HepG2 (cell line): Measurements from ENCODE around the gene EEF1AKMT3. TPM values are rescaled to one million over a fixed set of nuclear protein-coding genes. Genes with fewer than 3 reads are reported as not detected.

Source experiments
- BRD4 ChIP-seq: sonication (generic); formaldehyde crosslinking; IDR thresholded peaks from 2 replicates; pipeline ENCODE4 v1.4.0; 2020; ENCODE audit warnings: missing genetic modification reagents
- KDM5B ChIP-seq: sonication (generic); formaldehyde crosslinking; IDR thresholded peaks from 2 replicates; pipeline ENCODE4 v1.4.0; 2020; ENCODE audit warnings: missing genetic modification reagents, mild to moderate bottlenecking, borderline replicate concordance
- PHB2 ChIP-seq: fragments of 450-650 bp; IDR thresholded peaks from 2 replicates; pipeline ENCODE4 v1.6.1; 2018; ENCODE audit not compliant: partially characterized antibody
- RELA ChIP-seq: sonication (generic); formaldehyde crosslinking; IDR thresholded peaks from 2 replicates; pipeline ENCODE4 v1.4.0; 2020; ENCODE audit warnings: missing genetic modification reagents
- ZNF124 ChIP-seq: sonication (generic); formaldehyde crosslinking; IDR thresholded peaks from 2 replicates; pipeline ENCODE4 v1.4.0; 2020; ENCODE audit warnings: missing genetic modification reagents
- ZNF446 ChIP-seq: sonication (generic); formaldehyde crosslinking; IDR thresholded peaks from 2 replicates; pipeline ENCODE4 v1.5.0; 2020; ENCODE audit warnings: mild to moderate bottlenecking, missing genetic modification reagents
- ZNF558 ChIP-seq: sonication (generic); formaldehyde crosslinking; IDR thresholded peaks from 2 replicates; pipeline ENCODE4 v1.9.0; 2022; ENCODE audit warnings: mild to moderate bottlenecking, missing genetic modification reagents, borderline replicate concordance
- ZNF766 ChIP-seq: sonication (generic); formaldehyde crosslinking; IDR thresholded peaks from 2 replicates; pipeline ENCODE4 v1.5.0; 2020; ENCODE audit warnings: missing genetic modification reagents, borderline replicate concordance
- ZNF777 ChIP-seq: sonication (generic); formaldehyde crosslinking; IDR thresholded peaks from 2 replicates; pipeline ENCODE4 v1.4.0; 2020; ENCODE audit warnings: missing genetic modification reagents
- ZNF780A ChIP-seq: sonication (generic); formaldehyde crosslinking; IDR thresholded peaks from 2 replicates; pipeline ENCODE4 v1.8.0; 2022; ENCODE audit warnings: mild to moderate bottlenecking, missing genetic modification reagents, moderate library complexity
- polyA plus RNA-seq, 8 experiments: library from polyadenylated mRNA; depleted of rRNA in 3 of 8; stranded (reverse) in 7 of 8; unstranded in 1 of 8; fragments of >200 nt; fragmentation: Illumina TruSeq in 4 of 8; extraction: Trizol in 4 of 8; gene quantifications; 2 replicates each; pipeline versions ENCODE4 v1.2.1 to v1.2.3, GENCODE V29; 2011 to 2016; ENCODE audit warnings: low read depth in 4 of 8, missing spikeins in 1 of 8, mixed read lengths in 1 of 8; ENCODE audit not compliant: insufficient read depth in 1 of 8
- total RNA-seq, 5 experiments: library from RNA; depleted of rRNA; stranded (reverse); fragments of >200 nt; fragmentation: Illumina TruSeq; extraction: Trizol; gene quantifications; 2 replicates each; pipeline ENCODE4 v1.2.3, GENCODE V29; 2016; ENCODE audit warnings: low read depth in 1 of 5
- TF ChIP-seq, protein P1 (sequence below): sonication (generic); formaldehyde crosslinking; IDR thresholded peaks from 2 replicates; pipeline ENCODE4 v1.4.0; 2020; ENCODE audit warnings: mild to moderate bottlenecking, missing genetic modification reagents
- TF ChIP-seq, protein P2 (sequence below): sonication (generic); formaldehyde crosslinking; IDR thresholded peaks from 2 replicates; pipeline ENCODE4 v1.4.0; 2020; ENCODE audit warnings: mild to moderate bottlenecking, low read depth, missing genetic modification reagents
- TF ChIP-seq, protein P3 (sequence below): sonication (generic); formaldehyde crosslinking; IDR thresholded peaks from 2 replicates; pipeline ENCODE4 v1.9.0; 2021; ENCODE audit warnings: missing genetic modification reagents, borderline replicate concordance
- TF ChIP-seq, protein P4 (sequence below): sonication (generic); formaldehyde crosslinking; IDR thresholded peaks from 2 replicates; pipeline ENCODE4 v1.5.0; 2020; ENCODE audit warnings: missing genetic modification reagents, mild to moderate bottlenecking, borderline replicate concordance

Gene EEF1AKMT3
- total and polyA plus RNA-seq, 2 of the 13 experiments (the other 11 are each of a cell fraction or from before 2014, with no cell fraction given) = 4.7 to 11.4 TPM

DNA sequence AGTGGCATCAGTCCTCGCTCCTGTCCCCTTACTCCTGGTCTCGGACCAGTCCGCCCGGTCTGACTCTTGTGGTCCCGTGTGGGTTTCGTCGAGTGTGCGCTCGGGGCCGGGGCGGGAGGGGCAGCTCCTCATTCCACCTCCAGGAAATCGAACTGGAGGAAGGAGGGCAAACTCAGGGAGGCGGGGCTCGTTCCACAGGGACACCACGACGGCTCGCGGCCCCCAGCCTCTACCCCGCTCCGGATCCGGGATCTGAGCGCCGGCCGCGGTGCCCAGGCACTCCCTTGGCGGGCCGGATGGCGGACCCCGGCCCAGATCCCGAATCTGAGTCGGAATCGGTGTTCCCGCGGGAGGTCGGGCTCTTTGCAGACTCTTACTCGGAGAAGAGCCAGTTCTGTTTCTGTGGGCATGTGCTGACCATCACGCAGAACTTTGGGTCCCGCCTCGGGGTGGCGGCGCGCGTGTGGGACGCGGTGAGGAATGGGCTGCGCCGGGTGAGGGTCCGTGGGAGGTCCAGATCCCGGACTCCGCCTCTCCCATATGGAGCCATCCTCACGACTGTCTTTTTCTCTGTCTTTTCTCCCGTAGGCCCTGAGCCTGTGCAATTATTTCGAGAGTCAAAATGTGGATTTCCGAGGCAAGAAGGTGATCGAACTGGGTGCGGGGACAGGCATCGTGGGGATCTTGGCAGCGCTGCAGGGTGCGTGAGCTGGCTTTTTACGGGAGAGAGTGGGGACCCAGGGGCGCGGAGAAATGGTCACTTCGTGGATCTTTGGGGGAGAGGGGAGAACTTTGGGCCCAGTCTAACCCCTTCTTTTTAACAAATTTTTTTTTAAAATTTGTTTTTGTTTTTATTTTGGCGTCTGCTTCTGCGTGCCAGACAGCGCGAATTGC lies at the start of gene EEF1AKMT3 (continued):
- TF ChIP-seq, protein P1, sequence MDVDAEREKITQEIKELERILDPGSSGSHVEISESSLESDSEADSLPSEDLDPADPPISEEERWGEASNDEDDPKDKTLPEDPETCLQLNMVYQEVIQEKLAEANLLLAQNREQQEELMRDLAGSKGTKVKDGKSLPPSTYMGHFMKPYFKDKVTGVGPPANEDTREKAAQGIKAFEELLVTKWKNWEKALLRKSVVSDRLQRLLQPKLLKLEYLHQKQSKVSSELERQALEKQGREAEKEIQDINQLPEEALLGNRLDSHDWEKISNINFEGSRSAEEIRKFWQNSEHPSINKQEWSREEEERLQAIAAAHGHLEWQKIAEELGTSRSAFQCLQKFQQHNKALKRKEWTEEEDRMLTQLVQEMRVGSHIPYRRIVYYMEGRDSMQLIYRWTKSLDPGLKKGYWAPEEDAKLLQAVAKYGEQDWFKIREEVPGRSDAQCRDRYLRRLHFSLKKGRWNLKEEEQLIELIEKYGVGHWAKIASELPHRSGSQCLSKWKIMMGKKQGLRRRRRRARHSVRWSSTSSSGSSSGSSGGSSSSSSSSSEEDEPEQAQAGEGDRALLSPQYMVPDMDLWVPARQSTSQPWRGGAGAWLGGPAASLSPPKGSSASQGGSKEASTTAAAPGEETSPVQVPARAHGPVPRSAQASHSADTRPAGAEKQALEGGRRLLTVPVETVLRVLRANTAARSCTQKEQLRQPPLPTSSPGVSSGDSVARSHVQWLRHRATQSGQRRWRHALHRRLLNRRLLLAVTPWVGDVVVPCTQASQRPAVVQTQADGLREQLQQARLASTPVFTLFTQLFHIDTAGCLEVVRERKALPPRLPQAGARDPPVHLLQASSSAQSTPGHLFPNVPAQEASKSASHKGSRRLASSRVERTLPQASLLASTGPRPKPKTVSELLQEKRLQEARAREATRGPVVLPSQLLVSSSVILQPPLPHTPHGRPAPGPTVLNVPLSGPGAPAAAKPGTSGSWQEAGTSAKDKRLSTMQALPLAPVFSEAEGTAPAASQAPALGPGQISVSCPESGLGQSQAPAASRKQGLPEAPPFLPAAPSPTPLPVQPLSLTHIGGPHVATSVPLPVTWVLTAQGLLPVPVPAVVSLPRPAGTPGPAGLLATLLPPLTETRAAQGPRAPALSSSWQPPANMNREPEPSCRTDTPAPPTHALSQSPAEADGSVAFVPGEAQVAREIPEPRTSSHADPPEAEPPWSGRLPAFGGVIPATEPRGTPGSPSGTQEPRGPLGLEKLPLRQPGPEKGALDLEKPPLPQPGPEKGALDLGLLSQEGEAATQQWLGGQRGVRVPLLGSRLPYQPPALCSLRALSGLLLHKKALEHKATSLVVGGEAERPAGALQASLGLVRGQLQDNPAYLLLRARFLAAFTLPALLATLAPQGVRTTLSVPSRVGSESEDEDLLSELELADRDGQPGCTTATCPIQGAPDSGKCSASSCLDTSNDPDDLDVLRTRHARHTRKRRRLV (CRISPR knock-in tag) = 0 out of 2 replicates have a peak, but pooled peaks have one; percentile 23
- TF ChIP-seq ZNF124 (CRISPR knock-in tag) = 0 out of 2 replicates have a peak, but pooled peaks have one; percentile 43
- peak; percentile 46; the same call in 1 of the 2 replicates for TF ChIP-seq ZNF766 (CRISPR knock-in tag)
- TF ChIP-seq KDM5B = peak; percentile 51
- TF ChIP-seq ZNF780A (CRISPR knock-in tag) = no peak
- no peak for TF ChIP-seq PHB2
- no peak for TF ChIP-seq RELA (CRISPR knock-in tag)
- TF ChIP-seq, protein P2, sequence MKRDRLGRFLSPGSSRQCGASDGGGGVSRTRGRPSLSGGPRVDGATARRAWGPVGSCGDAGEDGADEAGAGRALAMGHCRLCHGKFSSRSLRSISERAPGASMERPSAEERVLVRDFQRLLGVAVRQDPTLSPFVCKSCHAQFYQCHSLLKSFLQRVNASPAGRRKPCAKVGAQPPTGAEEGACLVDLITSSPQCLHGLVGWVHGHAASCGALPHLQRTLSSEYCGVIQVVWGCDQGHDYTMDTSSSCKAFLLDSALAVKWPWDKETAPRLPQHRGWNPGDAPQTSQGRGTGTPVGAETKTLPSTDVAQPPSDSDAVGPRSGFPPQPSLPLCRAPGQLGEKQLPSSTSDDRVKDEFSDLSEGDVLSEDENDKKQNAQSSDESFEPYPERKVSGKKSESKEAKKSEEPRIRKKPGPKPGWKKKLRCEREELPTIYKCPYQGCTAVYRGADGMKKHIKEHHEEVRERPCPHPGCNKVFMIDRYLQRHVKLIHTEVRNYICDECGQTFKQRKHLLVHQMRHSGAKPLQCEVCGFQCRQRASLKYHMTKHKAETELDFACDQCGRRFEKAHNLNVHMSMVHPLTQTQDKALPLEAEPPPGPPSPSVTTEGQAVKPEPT (CRISPR knock-in tag) = no peak
- peak; percentile 76; the same call in 1 of the 2 replicates for TF ChIP-seq ZNF446
- TF ChIP-seq ZNF777 = peak; percentile 90
- no peak for TF ChIP-seq BRD4 (CRISPR knock-in tag)
- TF ChIP-seq, protein P3, sequence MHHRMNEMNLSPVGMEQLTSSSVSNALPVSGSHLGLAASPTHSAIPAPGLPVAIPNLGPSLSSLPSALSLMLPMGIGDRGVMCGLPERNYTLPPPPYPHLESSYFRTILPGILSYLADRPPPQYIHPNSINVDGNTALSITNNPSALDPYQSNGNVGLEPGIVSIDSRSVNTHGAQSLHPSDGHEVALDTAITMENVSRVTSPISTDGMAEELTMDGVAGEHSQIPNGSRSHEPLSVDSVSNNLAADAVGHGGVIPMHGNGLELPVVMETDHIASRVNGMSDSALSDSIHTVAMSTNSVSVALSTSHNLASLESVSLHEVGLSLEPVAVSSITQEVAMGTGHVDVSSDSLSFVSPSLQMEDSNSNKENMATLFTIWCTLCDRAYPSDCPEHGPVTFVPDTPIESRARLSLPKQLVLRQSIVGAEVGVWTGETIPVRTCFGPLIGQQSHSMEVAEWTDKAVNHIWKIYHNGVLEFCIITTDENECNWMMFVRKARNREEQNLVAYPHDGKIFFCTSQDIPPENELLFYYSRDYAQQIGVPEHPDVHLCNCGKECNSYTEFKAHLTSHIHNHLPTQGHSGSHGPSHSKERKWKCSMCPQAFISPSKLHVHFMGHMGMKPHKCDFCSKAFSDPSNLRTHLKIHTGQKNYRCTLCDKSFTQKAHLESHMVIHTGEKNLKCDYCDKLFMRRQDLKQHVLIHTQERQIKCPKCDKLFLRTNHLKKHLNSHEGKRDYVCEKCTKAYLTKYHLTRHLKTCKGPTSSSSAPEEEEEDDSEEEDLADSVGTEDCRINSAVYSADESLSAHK = no peak
- peak; percentile 41; the same call in 1 of the 2 replicates for TF ChIP-seq ZNF558 (CRISPR knock-in tag)
- TF ChIP-seq, protein P4, sequence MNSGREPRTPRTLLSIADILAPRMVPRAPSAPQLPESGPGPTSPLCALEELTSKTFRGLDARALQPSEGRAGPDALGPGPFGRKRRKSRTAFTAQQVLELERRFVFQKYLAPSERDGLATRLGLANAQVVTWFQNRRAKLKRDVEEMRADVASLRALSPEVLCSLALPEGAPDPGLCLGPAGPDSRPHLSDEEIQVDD = no peak
- TF ChIP-seq, all 625 proteins: peak for 72
